Gastrocnemius medialis (tissue), 4 donors: Measurements from ENCODE around the gene EPHA8. TPM values are rescaled to one million over a fixed set of nuclear protein-coding genes. Genes with fewer than 3 reads are reported as not detected.

ENCODE experiments used
- ATAC-seq, 2 donors: fragments of 150-250 bp; one replicate each; pipeline ENCODE4 v1.9.1; 2016
- DNase-seq, 2 donors: peaks; one replicate each; pipeline ENCODE4 v3.0.0-alpha.2; 2019
- H3K27ac ChIP-seq, 4 donors: fragments of 200-600 bp; sonication (generic); 1 replicate in 1 of 4; 2 replicates in 3 of 4; pipeline ENCODE4 v1.5.1; 2016 to 2018; ENCODE audit warnings: mild to moderate bottlenecking in 2 of 4, moderate library complexity in 1 of 4
- H3K27me3 ChIP-seq, 3 donors: fragments of 200-600 bp; sonication (generic) in 2 of 3; 1 replicate in 1 of 3; 2 replicates in 2 of 3; pipeline versions ENCODE4 v1.5.1 to v1.6.0; 2016 to 2019; ENCODE audit warnings: mild to moderate bottlenecking in 1 of 3, moderate library complexity in 1 of 3
- H3K36me3 ChIP-seq, 2 donors: fragments of 200-600 bp; sonication (generic) in 1 of 2; one replicate each; pipeline ENCODE4 v1.5.1; 2017 to 2018
- H3K4me1 ChIP-seq, 2 donors: fragments of 200-600 bp; sonication (generic) in 1 of 2; one replicate each; pipeline ENCODE4 v1.5.1; 2016 to 2017; ENCODE audit warnings: mild to moderate bottlenecking in 2 of 2
- H3K4me3 ChIP-seq, 4 donors: fragments of 200-600 bp; sonication (generic) in 3 of 4; 1 replicate in 1 of 4; 2 replicates in 3 of 4; pipeline ENCODE4 v1.5.1; 2016 to 2019; ENCODE audit warnings: mild to moderate bottlenecking in 2 of 4
- H3K9me3 ChIP-seq, 3 donors: fragments of 200-600 bp; sonication (generic) in 2 of 3; 1 replicate in 1 of 3; 2 replicates in 2 of 3; pipeline ENCODE4 v1.5.1; 2016 to 2019
- CTCF ChIP-seq, 5 experiments: fragments of 450-650 bp in 3 of 5; fragments of 200-600 bp in 2 of 5; sonication (generic) in 2 of 5; IDR thresholded peaks in 4 of 5; conservative IDR thresholded peaks in 1 of 5; 1 replicate in 4 of 5; 2 replicates in 1 of 5; pipeline ENCODE4 v1.5.1; 2016 to 2019; ENCODE audit warnings: antibody characterized with exemption in 5 of 5, mild to moderate bottlenecking in 3 of 5, moderate library complexity in 3 of 5
- POLR2A ChIP-seq, 2 donors: fragments of 450-650 bp; IDR thresholded peaks; one replicate each; pipeline ENCODE4 v1.6.1; 2017; ENCODE audit warnings: antibody characterized with exemption in 2 of 2, mild to moderate bottlenecking in 2 of 2, moderate library complexity in 2 of 2
- in situ Hi-C, 4 donors: fragments of 200-750 bp; cut with MboI; loops; one replicate each; pipeline versions ENCODE4 v1.15.0 to v1.8.0; 2017; ENCODE audit warnings: low sequenced_read_pairs in 4 of 4
- intact Hi-C: fragments of 100-400 bp; cut with DNase I; formaldehyde crosslinking; loops from one replicate; pipeline ENCODE4 v1.15.1; 2023; ENCODE audit warnings: low total_unique reads
- total RNA-seq, 4 donors: library from RNA; depleted of rRNA; stranded (reverse); fragments of >200 nt; gene quantifications; one replicate each; pipeline versions ENCODE4 v1.1.0 to v1.2.3, GENCODE V29; 2016

The EPHA8 gene
- total RNA-seq, 4 donors from 2014 or later, result not detected

- in situ Hi-C loops, result no loop called here
- H3K4me1 ChIP-seq, result no peaks in the 10 kb centered on the region
- H3K4me3 ChIP-seq, result no peak overlapping the region
- intact Hi-C loops, result no loop called here
- TF ChIP-seq POLR2A (IDR thresholded peaks at IDR 0.05), result no peak
- no peak for TF ChIP-seq CTCF (IDR thresholded peaks at IDR 0.05 in 4 of 5, conservative IDR thresholded peaks at IDR 0.05 in 1 of 5)
- no peaks in the 10 kb centered on the region for H3K9me3 ChIP-seq
- H3K27me3 ChIP-seq, result no peaks in the 10 kb centered on the region
- peaks cover 0 to 75% of the 10 kb centered on the region in 2 donors for H3K36me3 ChIP-seq
- DNase-seq (no peak), ATAC-seq (no peak)
- H3K27ac ChIP-seq, result no peak overlapping the region
These were observed 38.1 kb upstream of the EPHA8 start for GRCh38 chr1:22525211-22525610.

DNA sequence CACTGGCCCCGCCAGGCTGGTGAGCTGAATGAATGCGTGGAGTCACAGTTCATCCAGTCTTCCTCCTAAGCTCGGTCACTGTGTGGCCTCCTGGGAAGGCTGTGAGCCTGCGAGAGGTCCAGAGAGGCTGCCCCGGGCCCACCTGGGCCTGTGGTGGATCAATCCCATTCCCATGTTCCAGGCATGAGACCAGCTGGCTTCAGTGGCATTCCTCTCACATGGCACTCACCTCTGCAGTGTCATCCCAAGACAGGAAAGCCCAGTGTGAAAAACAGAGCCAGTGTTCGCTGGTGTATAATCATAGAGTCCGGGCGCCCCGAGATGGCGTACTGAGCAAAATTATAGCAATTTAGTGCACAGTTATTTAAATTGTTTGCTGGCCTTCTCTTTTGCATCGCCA is 37.6 kb upstream of the EPHA8 start:
- peaks cover 0 to 70% of the 10 kb centered on the region in 2 donors for H3K36me3 ChIP-seq
- no peak for DNase-seq
- intact Hi-C loops, result no loop called here

DNA sequence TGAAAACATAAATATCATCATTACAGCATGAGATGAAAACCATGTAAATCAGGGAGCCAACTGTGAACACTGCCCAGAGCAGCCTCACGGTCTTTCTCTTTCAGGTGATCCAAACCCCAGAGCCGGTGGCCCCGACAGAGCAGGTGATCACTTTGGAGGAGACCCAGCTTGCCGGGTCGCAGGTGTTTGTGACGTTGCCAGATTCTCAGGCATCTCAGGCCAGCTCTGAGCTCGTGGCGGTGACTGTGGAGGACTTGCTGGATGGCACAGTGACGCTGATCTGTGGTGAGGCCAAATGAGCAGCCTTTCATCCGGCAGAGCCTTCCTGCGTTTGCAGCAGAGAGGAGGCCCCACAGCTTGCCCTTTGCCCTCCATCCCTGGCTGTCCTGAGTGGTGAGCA is 37.2 kb upstream of the EPHA8 start:
- TF ChIP-seq CTCF (IDR thresholded peaks at IDR 0.05 in 4 of 5, conservative IDR thresholded peaks at IDR 0.05 in 1 of 5) (no peak), POLR2A (IDR thresholded peaks at IDR 0.05) (no peak)
- Histone ChIP-seq H3K4me1 (peaks cover 0 to 1% of the 10 kb centered on the region in 2 donors), H3K4me3 (no peak overlapping the region), H3K9me3 (no peaks in the 10 kb centered on the region), H3K36me3 (peaks cover 0 to 66% of the 10 kb centered on the region in 2 donors), H3K27me3 (no peaks in the 10 kb centered on the region), H3K27ac (no peak overlapping the region)
- intact Hi-C loops (no loop called here), in situ Hi-C loops (no loop called here)
- ATAC-seq, result no peak
- no peak for DNase-seq

More for the DNA sequence above, 37.6 kb upstream of the EPHA8 start:
- Histone ChIP-seq H3K4me1 (no peaks in the 10 kb centered on the region), H3K4me3 (no peak overlapping the region), H3K27me3 (no peaks in the 10 kb centered on the region), H3K9me3 (no peaks in the 10 kb centered on the region), H3K27ac (no peak overlapping the region)
- no peak for TF ChIP-seq POLR2A (IDR thresholded peaks at IDR 0.05)
- no peak for TF ChIP-seq CTCF (IDR thresholded peaks at IDR 0.05 in 4 of 5, conservative IDR thresholded peaks at IDR 0.05 in 1 of 5)
- no peak for ATAC-seq
- in situ Hi-C loops, result no loop called here

- intact Hi-C loops (no loop called here), in situ Hi-C loops (no loop called here)
These were observed 36.6 kb upstream of the EPHA8 start for GRCh38 chr1:22526677-22527076.

More at GRCh38 chr1:22526677-22527076, 36.6 kb upstream of the EPHA8 start:
- no peak for ATAC-seq
- no peaks in the 10 kb centered on the region for H3K27me3 ChIP-seq
- no peak overlapping the region for H3K4me3 ChIP-seq
- TF ChIP-seq POLR2A (IDR thresholded peaks at IDR 0.05) (no peak), CTCF (IDR thresholded peaks at IDR 0.05 in 4 of 5, conservative IDR thresholded peaks at IDR 0.05 in 1 of 5) (no peak)
- no peak for DNase-seq
- peaks cover 0 to 4% of the 10 kb centered on the region in 2 donors for H3K4me1 ChIP-seq
- H3K36me3 ChIP-seq, result peaks cover 0 to 60% of the 10 kb centered on the region in 2 donors
- H3K9me3 ChIP-seq, result no peaks in the 10 kb centered on the region
- no peak overlapping the region for H3K27ac ChIP-seq
